H1 (cell line): ENCODE results near the gene TBX18. TPM values are rescaled to one million over a fixed set of nuclear protein-coding genes. Genes with fewer than 3 reads are reported as not detected.

Experiments
- JUND ChIP-seq: IDR thresholded peaks from 2 replicates; pipeline ENCODE4 v1.6.1; 2011; ENCODE audit warnings: mild to moderate bottlenecking, improper control_type of control experiment, low read length
- SP1 ChIP-seq: IDR thresholded peaks from 2 replicates; pipeline ENCODE4 v1.6.1; 2011; ENCODE audit warnings: low read depth, low read length
- SRF ChIP-seq: IDR thresholded peaks from 2 replicates; pipeline ENCODE4 v1.6.1; 2011; ENCODE audit warnings: mild to moderate bottlenecking, low read depth, low read length, moderate library complexity
- TAF1 ChIP-seq: IDR thresholded peaks from 2 replicates; pipeline ENCODE4 v1.6.1; 2011; ENCODE audit warnings: mild to moderate bottlenecking, low read depth, low read length
- polyA plus RNA-seq, 7 experiments: library from polyadenylated mRNA; depleted of rRNA in 3 of 7; stranded (reverse) in 5 of 7; unstranded in 2 of 7; fragments of >200 nt in 5 of 7; fragments of 200-250 nt in 2 of 7; gene quantifications; 1 replicate in 5 of 7; 2 replicates in 1 of 7; 4 replicates in 1 of 7; pipeline versions ENCODE4 v1.2.1 to v1.2.3, GENCODE V29; 2011 to 2013; ENCODE audit warnings: missing spikeins in 2 of 7, mixed read lengths in 2 of 7
- total RNA-seq: library from RNA; stranded (reverse); fragmentation: NEBNext Ultra II Directional; extraction: Animal tissue kit (Norgen Biotek cat#: 25700); gene quantifications from 2 replicates; pipeline ENCODE4 v1.2.1, GENCODE V29; 2021

The TBX18 gene
- total and polyA plus RNA-seq, 2 of the 8 experiments (the other 6 are each of a cell fraction or from before 2014, with no cell fraction given) = 0.02 TPM; not detected in 1

DNA sequence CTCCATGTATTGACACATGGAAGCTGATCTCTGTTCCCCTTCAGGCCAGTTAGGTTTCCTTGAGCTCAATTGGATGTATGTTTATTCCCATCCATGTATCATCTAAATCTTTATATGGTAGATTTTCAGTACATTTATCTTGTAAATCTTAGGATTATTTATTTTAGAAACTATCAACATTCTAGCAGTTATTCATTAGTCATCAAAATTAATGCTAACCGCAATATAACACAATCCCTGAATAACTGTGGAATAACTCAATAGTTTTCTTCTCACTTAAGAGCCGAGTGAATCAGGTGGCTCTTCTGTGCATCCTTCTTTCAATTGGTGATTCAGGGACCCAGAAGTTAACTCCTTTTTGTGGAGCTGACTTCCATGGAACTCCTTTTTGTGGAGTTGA lies 15.5 kb upstream of the TBX18 start (continued):
- TF ChIP-seq JUND = no peak
- no peak for TF ChIP-seq SRF
- no peak for TF ChIP-seq SP1
- no peak for TF ChIP-seq TAF1
